ENCODE data around the gene PSMF1. TPM values are rescaled to one million over a fixed set of nuclear protein-coding genes. Genes with fewer than 3 reads are reported as not detected.

Gene PSMF1
- total and polyA plus RNA-seq, 2 of the 4 experiments (the other 2 are of a cell fraction): 93.6 to 109 TPM

DNA sequence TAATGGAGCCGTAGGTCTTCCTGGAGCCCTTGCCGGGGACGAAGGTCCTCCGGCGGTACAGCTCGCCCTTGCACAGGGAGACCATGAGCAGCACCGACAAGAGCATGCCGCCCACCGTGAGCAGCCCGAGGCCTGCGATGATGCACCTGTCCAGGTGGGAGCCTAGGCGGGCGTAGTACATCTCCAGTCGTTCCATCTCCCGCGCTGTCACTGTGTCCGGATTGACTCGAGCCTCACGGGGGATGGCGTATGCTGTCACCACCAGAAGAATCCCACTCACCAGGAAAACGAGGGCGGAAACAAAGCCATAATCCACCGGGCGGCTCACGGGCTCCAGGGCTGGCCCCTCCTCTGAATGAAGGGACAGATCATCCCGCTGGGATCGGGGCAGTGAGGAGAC is 62.5 kb downstream of the PSMF1 start:
- Histone ChIP-seq H3K79me1 (ENCODE audit: low read depth in 1 of 2, low read length in 2 of 2) (no peaks in the 10 kb centered on the region), H2BK5ac (ENCODE audit: low read depth, low read length, poor library complexity, severe bottlenecking) (no peak overlapping the region), H4K91ac (ENCODE audit: insufficient read depth, low read depth, low read length) (no peak overlapping the region), H3K23ac (ENCODE audit: low read depth, low read length) (no peak overlapping the region), H3K14ac (replicated peaks; ENCODE audit: low read depth, low read length) (no peak overlapping the region), H2AK9ac (replicated peaks; ENCODE audit: low read depth, low read length, poor library complexity) (no peak overlapping the region), H2BK120ac (ENCODE audit: low read depth, low read length) (no peak overlapping the region), H3K9me3 (ENCODE audit: control insufficient read depth, insufficient read depth, low read length) (no peaks in the 10 kb centered on the region), H2AK5ac (ENCODE audit: low read depth, low read length) (no peak overlapping the region), H3K18ac (ENCODE audit: low read depth, low read length) (no peak overlapping the region), H3K27ac (ENCODE audit: insufficient read depth, low read length) (no peak overlapping the region), H3K9me1 (ENCODE audit: insufficient read depth, low read length) (peaks cover 3% of the 10 kb centered on the region; the same call in 1 of the 2 replicates), H4K8ac (ENCODE audit: low read depth in 2 of 2, low read length in 2 of 2) (no peak overlapping the region), H3K4me2 (ENCODE audit: low read depth, low read length) (no peak overlapping the region), H3K4me1 (ENCODE audit: control insufficient read depth, insufficient read depth, low read length) (no peaks in the 10 kb centered on the region), H3K27me3 (ENCODE audit: control insufficient read depth, insufficient read depth, low read length) (peaks cover 29% of the 10 kb centered on the region), H3K9ac (ENCODE audit: low read depth, low read length) (no peak overlapping the region), H3K36me3 (ENCODE audit: control insufficient read depth, insufficient read depth, low read length) (peaks cover under 1% of the 10 kb centered on the region; the same call in 1 of the 2 replicates), H4K20me1 (ENCODE audit: insufficient read depth, low read length) (no peaks in the 10 kb centered on the region; the same call in 1 of the 2 replicates), H3K4me3 (ENCODE audit: insufficient read depth, low read depth, low read length) (no peak overlapping the region), H4K5ac (ENCODE audit: low read depth, low read length) (no peak overlapping the region), H2AFZ (replicated peaks; ENCODE audit: low read length, poor library complexity) (no peak overlapping the region), H3K4ac (ENCODE audit: low read depth, low read length) (no peak overlapping the region), H3K56ac (ENCODE audit: extremely low read depth, insufficient read depth, low read length) (no peak overlapping the region), H2BK20ac (ENCODE audit: low read depth, low read length) (no peak overlapping the region), H2BK15ac (ENCODE audit: low read depth, low read length) (no peak overlapping the region)
- in situ Hi-C loops (cut with MboI; ENCODE audit: low sequenced_read_pairs): no loop called here
- no peak for TF ChIP-seq NFE2L2 (IDR thresholded peaks at IDR 0.05; ENCODE audit: low read depth, low read length)
- no peak for TF ChIP-seq MAZ (IDR thresholded peaks at IDR 0.05; ENCODE audit: borderline replicate concordance, low read depth, low read length)
- no peak for TF ChIP-seq FOS (IDR thresholded peaks at IDR 0.05; ENCODE audit: low read depth, low read length)
- no peak for TF ChIP-seq CEBPB (IDR thresholded peaks at IDR 0.05; ENCODE audit: low read depth, low read length)
- no peak for TF ChIP-seq RFX5 (IDR thresholded peaks at IDR 0.05; ENCODE audit: low read depth, low read length)
- no peak for TF ChIP-seq SMC3 (IDR thresholded peaks at IDR 0.05; ENCODE audit: low read depth, low read length)
- TF ChIP-seq CTCF (conservative IDR thresholded peaks at IDR 0.05; ENCODE audit: low read depth, low read length): no peak
- no peak for TF ChIP-seq MAFK (IDR thresholded peaks at IDR 0.05; ENCODE audit: low read depth, low read length)
- TF ChIP-seq BHLHE40 (IDR thresholded peaks at IDR 0.05; ENCODE audit: low read depth, low read length): no peak
- TF ChIP-seq POLR2A (IDR thresholded peaks at IDR 0.05; ENCODE audit: low read depth, low read length): no peak
- TF ChIP-seq, protein P1, sequence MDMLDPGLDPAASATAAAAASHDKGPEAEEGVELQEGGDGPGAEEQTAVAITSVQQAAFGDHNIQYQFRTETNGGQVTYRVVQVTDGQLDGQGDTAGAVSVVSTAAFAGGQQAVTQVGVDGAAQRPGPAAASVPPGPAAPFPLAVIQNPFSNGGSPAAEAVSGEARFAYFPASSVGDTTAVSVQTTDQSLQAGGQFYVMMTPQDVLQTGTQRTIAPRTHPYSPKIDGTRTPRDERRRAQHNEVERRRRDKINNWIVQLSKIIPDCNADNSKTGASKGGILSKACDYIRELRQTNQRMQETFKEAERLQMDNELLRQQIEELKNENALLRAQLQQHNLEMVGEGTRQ (IDR thresholded peaks at IDR 0.05; ENCODE audit: low read depth, low read length): no peak
- TF ChIP-seq RCOR1 (IDR thresholded peaks at IDR 0.05; ENCODE audit: insufficient replicate concordance, low read length): no peak
- 95% methylated on average over 7 of the region's 27 CpGs; no CpG with 5 or more reads in 1 of the 2 experiments for WGBS, 2 experiments (ENCODE audit: extremely low coverage in 2 of 2, insufficient read length in 1 of 2)
- ChIA-PET CTCF (no interaction called here), POLR2A (ENCODE audit: unreplicated experiment) (no interaction called here)
- BruUV-seq (replicated peaks): no TSS peak
- DNase-seq (no peak), ATAC-seq (ENCODE audit: low read depth) (no peak)
- dilution Hi-C loops (cut with HindIII; ENCODE audit: low sequenced_read_pairs, unreplicated experiment): no loop called here
- intact Hi-C loops (cut with micrococcal nuclease): no loop called here

Data from IMR-90 (cell line).